Tibial nerve (tissue), 4 donors: ENCODE data around the gene ABHD17B. TPM values are rescaled to one million over a fixed set of nuclear protein-coding genes. Genes with fewer than 3 reads are reported as not detected.

ENCODE experiments used
- DNase-seq, 2 donors: peaks; one replicate each; pipeline ENCODE4 v3.0.0-alpha.2; 2019; ENCODE audit warnings: low spot score in 2 of 2
- H3K27ac ChIP-seq, 4 donors: fragments of 200-600 bp; sonication (generic) in 3 of 4; one replicate each; pipeline ENCODE4 v1.5.1; 2017 to 2019; ENCODE audit warnings: mild to moderate bottlenecking in 1 of 4
- H3K27me3 ChIP-seq, 2 donors: fragments of 200-600 bp; sonication (generic) in 1 of 2; one replicate each; pipeline versions ENCODE4 v1.5.1 to v1.6.0; 2017 to 2019
- H3K36me3 ChIP-seq, 3 donors: fragments of 200-600 bp; sonication (generic); one replicate each; pipeline ENCODE4 v1.5.1; 2018 to 2019
- H3K4me1 ChIP-seq, 4 donors: fragments of 200-600 bp; sonication (generic) in 3 of 4; one replicate each; pipeline ENCODE4 v1.5.1; 2017 to 2019
- H3K4me3 ChIP-seq, 4 donors: fragments of 200-600 bp; sonication (generic) in 3 of 4; one replicate each; pipeline ENCODE4 v1.5.1; 2017 to 2019; ENCODE audit warnings: mild to moderate bottlenecking in 1 of 4, moderate library complexity in 1 of 4
- H3K9me3 ChIP-seq, 4 donors: fragments of 200-600 bp; sonication (generic) in 3 of 4; one replicate each; pipeline ENCODE4 v1.5.1; 2017 to 2019
- CTCF ChIP-seq, 5 experiments: fragments of 200-600 bp in 3 of 5; fragments of 450-650 bp in 2 of 5; sonication (generic) in 3 of 5; IDR thresholded peaks; one replicate each; pipeline ENCODE4 v1.5.1; 2016 to 2019; ENCODE audit warnings: antibody characterized with exemption in 5 of 5, mild to moderate bottlenecking in 3 of 5, moderate library complexity in 2 of 5
- EP300 ChIP-seq, 2 donors: sonication (generic); formaldehyde crosslinking; IDR thresholded peaks; one replicate each; pipeline ENCODE4 v1.6.1; 2017; ENCODE audit warnings: antibody characterized with exemption in 2 of 2, mild to moderate bottlenecking in 1 of 2
- POLR2A ChIP-seq, 2 donors: fragments of 450-650 bp; IDR thresholded peaks; one replicate each; pipeline ENCODE4 v1.6.1; 2017; ENCODE audit warnings: antibody characterized with exemption in 2 of 2, mild to moderate bottlenecking in 2 of 2, moderate library complexity in 2 of 2
- WGBS, 2 donors: methylation state at CpG; one replicate each; pipeline ENCODE4 v1.1.5; 2018; 5-methylcytosine and 5-hydroxymethylcytosine counted together
- total RNA-seq, 4 donors: library from RNA; depleted of rRNA; stranded (reverse); fragments of >200 nt; gene quantifications; one replicate each; pipeline ENCODE4 v1.1.0, GENCODE V29; 2016

Gene ABHD17B
- total RNA-seq, 4 donors from 2014 or later, result 10.5 to 23.8 (median 18.3) TPM

GRCh38 chr9:71929791-71930440, 18.9 kb upstream of the ABHD17B start:
- Histone ChIP-seq H3K9me3 (no peaks in the 10 kb centered on the region), H3K36me3 (no peaks in the 10 kb centered on the region), H3K4me1 (peaks cover 0 to 10% (median 0%) of the 10 kb centered on the region in 4 donors), H3K27ac (no peak overlapping the region), H3K4me3 (no peak overlapping the region), H3K27me3 (no peaks in the 10 kb centered on the region)
- 62 to 67% methylated on average over 2 of the region's 2 CpGs for WGBS, 2 donors
- DNase-seq, result no peak
- TF ChIP-seq POLR2A (IDR thresholded peaks at IDR 0.05) (no peak), EP300 (IDR thresholded peaks at IDR 0.05) (no peak), CTCF (IDR thresholded peaks at IDR 0.05) (no peak)

DNA sequence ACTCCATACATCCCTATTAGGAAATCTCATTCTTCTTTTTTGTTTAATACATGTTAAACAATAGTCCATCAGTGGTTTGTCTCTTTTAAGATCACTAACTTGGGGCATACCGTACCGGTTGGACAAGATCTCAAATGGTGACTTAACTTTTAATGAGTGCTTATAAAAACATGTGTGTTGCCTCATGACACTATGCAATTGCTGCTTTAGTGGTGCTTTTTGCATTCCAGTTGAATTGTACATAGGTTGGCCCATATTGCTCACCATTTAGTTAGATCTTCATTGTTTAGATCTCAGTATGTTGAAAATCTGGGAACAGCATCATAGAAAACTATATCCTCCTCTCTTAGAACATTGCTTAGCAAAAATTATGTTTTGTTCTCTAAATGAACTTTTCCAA, 18.2 kb upstream of the ABHD17B start:
- Histone ChIP-seq H3K4me3 (no peak overlapping the region), H3K36me3 (no peaks in the 10 kb centered on the region), H3K27me3 (no peaks in the 10 kb centered on the region), H3K4me1 (peaks cover 0 to 10% (median under 1%) of the 10 kb centered on the region in 4 donors), H3K9me3 (no peaks in the 10 kb centered on the region), H3K27ac (no peak overlapping the region)
- no peak for DNase-seq
- 95 to 98% methylated on average over 2 of the region's 2 CpGs for WGBS, 2 donors
- TF ChIP-seq EP300 (IDR thresholded peaks at IDR 0.05) (no peak), POLR2A (IDR thresholded peaks at IDR 0.05) (no peak), CTCF (IDR thresholded peaks at IDR 0.05) (no peak)

- Histone ChIP-seq H3K4me3 (no peak overlapping the region), H3K27me3 (no peaks in the 10 kb centered on the region), H3K9me3 (no peaks in the 10 kb centered on the region), H3K27ac (no peak overlapping the region), H3K4me1 (peaks cover 0 to 10% (median 2%) of the 10 kb centered on the region in 4 donors), H3K36me3 (no peaks in the 10 kb centered on the region)
- 98% methylated on average over 2 of the region's 2 CpGs for WGBS, 2 donors
- TF ChIP-seq EP300 (IDR thresholded peaks at IDR 0.05), result no peak
- TF ChIP-seq POLR2A (IDR thresholded peaks at IDR 0.05), result no peak
- no peak for TF ChIP-seq CTCF (IDR thresholded peaks at IDR 0.05)
- no peak for DNase-seq
These were observed 17.8 kb upstream of the ABHD17B start for GRCh38 chr9:71928806-71929205.

GRCh38 chr9:71928376-71928775, 17.4 kb upstream of the ABHD17B start:
- H3K36me3 ChIP-seq, result no peaks in the 10 kb centered on the region
- H3K4me3 ChIP-seq, result no peak overlapping the region
- 96 to 98% methylated on average over 1 of the region's 1 CpG for WGBS, 2 donors
- H3K4me1 ChIP-seq, result peaks cover 0 to 10% (median 2%) of the 10 kb centered on the region in 4 donors
- H3K27me3 ChIP-seq, result no peaks in the 10 kb centered on the region
- DNase-seq, result no peak
- TF ChIP-seq CTCF (IDR thresholded peaks at IDR 0.05) (no peak), POLR2A (IDR thresholded peaks at IDR 0.05) (no peak), EP300 (IDR thresholded peaks at IDR 0.05) (no peak)
- no peak overlapping the region for H3K27ac ChIP-seq
- no peaks in the 10 kb centered on the region for H3K9me3 ChIP-seq

DNA sequence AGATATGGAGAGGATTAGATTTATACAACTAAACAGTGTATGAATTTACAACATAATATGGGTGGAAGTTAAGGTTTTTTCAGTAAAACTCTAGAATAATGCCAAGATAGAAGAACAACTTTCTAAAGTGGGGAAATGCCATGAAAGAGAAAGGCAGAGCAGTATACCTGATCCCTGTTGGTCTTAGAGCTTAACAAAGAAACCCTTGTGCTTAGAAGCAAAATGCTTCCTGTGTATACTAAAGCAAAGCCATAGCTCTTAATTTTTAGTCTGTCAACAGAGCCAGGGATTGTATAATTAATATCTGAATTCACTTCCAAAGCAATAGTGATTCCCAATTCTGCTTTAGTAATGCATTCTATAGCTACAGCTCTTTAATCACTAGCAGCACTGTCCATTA, 14.8 kb upstream of the ABHD17B start:
- peaks cover 0 to 8% (median 0%) of the 10 kb centered on the region in 3 donors for H3K36me3 ChIP-seq
- H3K27me3 ChIP-seq, result no peaks in the 10 kb centered on the region
- no peak for TF ChIP-seq EP300 (IDR thresholded peaks at IDR 0.05)
- H3K9me3 ChIP-seq, result no peaks in the 10 kb centered on the region
- peaks cover 0 to 10% (median 2%) of the 10 kb centered on the region in 4 donors for H3K4me1 ChIP-seq
- no peak overlapping the region for H3K4me3 ChIP-seq
- no peak overlapping the region for H3K27ac ChIP-seq
- no peak for DNase-seq
